Left renal pelvis (tissue), 4 donors: ENCODE measurements around the gene INSIG2. TPM values are rescaled to one million over a fixed set of nuclear protein-coding genes. Genes with fewer than 3 reads are reported as not detected.

Experiments
- DNase-seq, 4 donors: peaks; one replicate each; pipeline ENCODE4 v3.0.0-alpha.2; 2013; ENCODE audit warnings: low read depth in 4 of 4, low spot score in 3 of 4
- polyA plus RNA-seq, 4 donors: library from polyadenylated mRNA; unstranded; fragments of 120-200 nt; gene quantifications; one replicate each; pipeline ENCODE4 v1.2.1, GENCODE V29; 2013; ENCODE audit not compliant: insufficient read length in 4 of 4

INSIG2 gene
- polyA plus RNA-seq, 4 donors = 27.2 to 37.9 (median 35.8) TPM

DNA sequence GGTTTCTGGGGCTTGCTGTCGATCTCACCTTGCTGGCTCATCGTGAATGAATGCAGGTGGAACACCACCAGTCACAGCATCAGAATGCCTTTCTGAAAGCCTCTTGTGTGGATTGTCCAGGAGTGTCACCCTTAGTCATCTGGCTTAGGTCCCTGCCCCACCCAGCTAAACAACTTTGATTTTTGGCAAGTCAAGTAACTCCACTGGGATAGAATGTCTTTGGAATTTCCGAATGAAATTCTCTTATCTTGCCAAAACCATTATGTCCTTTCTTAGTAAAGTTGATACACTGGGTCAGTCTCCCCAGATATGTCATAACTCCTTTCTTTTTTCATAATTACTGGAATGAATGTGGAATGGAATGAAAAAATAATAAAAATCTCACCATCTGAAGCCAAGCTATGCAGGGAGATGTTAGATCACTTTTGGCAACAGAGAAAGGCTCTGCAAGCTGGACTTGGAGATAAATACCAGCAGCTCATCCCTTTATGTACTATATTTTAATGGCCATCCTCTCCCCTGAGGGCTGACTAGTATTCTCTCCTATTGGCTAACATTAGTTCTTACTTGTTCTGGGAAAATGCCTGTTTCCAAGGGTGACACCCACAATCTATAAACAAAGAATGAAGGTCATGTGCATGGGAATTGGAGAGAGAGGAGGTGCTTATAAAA is 35.4 kb downstream of the INSIG2 start:
- no peak for DNase-seq

DNA sequence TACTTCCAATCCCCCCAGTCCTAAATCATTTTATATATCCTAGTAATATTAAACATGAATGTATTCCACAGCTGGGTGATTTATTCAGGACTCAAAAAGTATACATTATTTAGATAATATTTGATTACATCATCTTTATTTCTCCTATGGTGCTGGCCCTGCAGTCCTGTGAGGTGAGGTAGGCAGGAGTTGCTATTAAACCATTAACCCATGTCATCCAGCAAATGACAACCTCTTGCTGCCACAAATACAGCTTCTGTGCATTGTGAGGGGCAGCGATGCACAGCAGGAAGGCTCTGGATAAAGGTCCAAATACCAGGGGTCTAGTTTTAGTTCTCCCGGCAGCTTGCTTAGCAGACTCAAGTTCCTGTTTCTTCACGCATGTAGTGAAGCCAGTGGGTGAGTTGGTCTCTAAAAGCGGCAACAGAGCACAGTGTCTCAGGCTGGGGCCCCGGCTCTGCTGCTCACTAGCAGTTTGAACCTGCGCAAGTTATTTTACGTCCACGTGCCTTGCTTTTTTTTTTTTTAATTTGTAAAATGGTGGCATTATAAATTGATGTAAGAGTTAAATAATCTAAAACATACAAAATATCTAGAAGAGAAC is 36.1 kb downstream of the INSIG2 start:
- DNase-seq = no peak

DNA sequence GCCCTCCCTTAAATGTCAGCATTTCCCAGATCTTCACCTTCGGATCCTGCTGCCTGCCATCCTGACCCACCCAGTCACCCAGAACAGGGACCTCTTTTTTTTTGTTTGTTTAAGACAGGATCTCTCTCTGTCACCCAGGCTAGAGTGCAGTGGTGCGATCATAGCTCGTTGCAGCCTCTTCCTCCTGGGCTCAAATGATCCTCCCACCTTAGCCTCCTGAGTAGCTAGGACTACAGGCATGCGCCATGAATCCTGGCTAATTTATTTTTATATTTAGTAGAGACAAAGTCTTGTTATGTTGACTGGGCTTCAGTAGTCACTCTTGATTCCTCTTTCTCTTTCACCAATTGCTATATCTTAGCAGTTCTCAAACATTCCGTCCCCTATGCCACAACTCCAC is 39.0 kb downstream of the INSIG2 start:
- no peak for DNase-seq

DNA sequence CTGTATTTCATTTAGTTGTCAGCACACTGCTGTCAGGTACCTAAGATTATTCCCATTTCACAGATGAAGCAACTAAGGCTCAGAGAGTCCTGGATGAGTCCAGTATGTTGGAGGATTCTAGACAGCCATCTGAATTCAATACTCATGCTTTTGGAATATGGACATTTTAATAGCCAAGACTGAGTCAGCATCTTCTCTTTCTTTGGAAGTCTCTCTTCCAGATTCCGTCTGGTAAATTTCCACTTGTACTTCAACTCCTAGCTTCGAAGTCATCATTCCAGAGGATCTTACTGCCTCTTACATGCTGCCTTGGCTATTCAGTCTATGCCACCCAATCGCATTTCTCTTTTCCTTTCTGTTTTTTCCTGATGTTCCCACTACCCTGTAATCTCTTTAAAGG is 40.6 kb downstream of the INSIG2 start:
- DNase-seq = no peak

DNA sequence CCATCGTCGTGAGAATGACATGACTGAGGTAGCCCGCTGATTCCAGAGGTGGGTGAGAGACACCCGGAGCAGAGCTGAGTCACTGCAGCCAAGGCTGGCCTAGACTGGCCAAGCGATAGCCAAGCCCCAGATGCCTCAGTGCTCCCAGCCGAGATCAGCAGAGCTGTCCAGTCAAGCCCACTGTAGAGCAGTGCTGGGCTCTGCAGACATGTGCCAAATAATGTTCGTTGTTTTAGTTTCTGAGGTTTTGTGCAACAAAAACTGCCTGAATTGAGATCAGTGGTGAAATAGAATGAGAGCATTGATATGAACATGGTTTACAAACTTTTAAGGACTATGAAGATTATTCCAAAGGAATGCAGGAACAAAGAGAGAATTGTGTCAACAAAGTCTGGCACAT is 42.1 kb downstream of the INSIG2 start:
- DNase-seq = no peak

DNA sequence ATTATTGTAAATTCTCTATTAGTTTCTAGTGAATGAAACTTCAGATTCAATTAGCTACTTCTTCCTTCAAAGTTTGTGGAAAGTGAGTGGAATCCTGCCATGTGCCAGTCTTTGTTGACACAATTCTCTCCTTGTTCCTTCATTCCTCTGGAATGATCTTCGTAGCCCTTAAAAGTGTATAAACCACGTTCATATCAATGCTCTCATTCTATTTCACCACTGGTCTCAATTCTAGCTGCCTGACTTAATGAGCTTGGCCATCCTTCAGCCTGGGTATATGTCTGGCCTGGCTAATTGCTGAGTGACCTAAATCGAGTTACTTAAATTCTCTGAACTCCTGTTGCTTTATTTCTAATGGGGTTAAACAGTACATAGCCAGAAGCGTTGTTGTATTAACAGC is 43.5 kb downstream of the INSIG2 start:
- no peak for DNase-seq

DNA sequence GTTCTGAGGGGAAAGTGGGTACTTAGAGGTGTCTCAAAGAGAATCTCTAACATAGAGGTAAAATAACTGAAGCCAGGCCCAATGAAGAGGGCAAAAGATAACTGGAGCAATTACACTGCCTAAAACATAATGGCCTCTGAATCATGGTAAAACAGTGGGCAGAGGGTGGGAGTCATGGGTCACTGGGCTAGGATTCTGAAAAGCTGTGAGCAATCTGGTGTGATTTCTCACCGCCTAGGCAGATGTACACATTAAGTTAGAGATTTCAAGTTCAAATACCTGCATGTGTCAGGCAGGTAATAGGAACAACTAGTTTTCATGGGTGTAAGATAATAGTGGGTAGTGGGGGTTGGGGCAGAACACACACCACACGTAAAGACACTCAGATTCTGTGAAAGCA is 45.6 kb downstream of the INSIG2 start:
- DNase-seq = no peak

DNA sequence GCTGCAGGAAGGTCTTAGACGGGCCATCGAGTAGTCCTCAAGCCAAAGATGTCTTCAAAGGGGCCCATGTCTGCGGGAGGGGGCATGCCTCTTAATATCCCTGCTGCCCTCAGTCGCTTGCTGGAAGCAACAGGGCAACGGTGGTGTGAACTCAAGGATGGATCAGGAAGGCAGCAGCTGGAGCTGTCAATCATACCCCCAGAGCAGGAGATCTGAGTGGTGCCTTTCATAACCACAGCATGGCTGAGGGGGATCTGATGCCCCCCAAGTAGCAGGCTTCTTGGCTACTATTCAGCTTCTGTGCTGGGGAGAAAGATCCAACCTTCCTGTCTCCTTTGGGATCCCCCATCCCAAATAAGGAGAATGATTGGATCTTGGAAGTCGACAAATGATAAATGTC is 46.4 kb downstream of the INSIG2 start:
- no peak for DNase-seq

DNA sequence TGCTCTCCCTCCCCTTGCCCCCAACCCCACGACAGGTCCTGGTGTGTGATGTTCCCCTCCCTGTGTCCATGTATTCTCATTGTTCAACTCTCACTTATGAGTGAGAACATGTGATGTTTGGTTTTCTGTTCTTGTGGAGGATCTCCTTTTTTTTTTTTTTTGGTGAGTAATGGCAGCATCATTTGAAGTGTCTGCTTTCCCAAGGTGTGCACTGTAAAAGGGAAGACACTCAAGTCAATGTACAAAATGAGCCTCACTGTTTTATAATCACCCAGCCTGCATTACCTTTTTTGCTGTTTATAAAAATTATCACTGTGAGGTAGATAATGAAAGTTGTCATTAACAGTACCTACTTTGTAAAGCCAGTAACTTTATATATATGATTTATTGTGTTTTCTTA is 56.9 kb downstream of the INSIG2 start:
- no peak for DNase-seq

DNA sequence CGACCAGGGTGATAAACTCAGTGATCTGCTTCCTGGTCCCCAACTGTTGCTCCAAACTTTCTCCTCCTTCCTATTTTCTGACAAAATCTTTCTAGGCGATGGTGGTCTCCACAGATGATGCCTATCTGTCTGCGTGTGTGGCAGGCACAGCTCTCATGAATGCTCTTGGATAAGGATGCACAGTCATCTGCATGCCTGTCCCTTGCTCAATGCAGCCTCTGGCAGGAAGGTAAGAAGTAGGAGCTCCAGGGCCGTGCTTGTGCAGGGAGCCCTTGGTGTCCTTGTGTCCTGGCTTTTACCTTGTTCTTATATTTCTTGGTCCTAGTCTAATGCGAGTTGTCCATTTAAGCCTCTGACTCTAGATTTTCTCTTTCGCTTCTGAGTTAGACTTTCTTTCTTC is 57.5 kb downstream of the INSIG2 start:
- DNase-seq = no peak

DNA sequence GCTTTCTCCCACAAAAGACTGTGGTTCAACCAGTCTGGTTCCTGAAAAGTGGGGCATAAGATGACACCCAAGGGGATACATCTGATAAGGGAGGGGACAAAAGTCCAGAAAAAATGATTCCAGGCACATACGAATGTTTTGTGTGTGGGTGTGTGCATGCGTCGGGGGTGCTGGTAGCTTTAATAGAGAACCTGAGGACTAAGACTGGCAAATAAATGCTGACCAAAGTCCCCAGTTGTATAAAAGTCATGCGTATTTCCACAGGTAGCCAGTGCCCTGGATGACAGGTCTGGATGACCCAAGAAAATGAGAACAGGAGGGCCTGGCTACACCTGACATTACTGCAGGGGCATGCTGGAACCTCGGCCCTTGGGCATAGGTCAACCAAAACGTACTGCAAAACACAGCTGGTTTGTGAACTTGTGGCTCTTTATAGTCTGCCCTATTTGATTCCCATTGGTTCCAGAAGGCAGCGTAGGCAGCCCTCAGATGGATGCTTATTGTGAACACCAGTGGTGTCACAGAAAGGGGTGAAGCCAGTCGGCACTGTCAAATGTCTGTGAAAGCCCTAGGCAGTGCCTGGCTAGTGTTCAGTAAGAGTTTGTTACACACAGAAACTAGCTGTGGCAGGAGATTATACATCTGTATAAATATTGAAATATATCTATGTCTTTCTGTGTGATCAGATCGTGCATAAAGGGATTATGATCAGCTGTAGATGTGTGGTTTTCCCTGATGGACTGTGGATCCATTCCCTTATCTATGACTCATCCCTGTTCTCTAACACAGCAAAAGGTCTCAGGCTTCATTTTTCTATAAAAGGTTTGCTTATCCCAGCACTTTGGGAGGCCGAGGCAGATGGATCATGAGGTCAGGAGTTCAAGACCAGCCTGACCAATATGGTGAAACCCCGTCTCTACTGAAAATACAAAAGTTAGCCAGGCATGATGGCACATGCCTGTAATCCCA is 58.3 kb downstream of the INSIG2 start:
- no peak for DNase-seq

DNA sequence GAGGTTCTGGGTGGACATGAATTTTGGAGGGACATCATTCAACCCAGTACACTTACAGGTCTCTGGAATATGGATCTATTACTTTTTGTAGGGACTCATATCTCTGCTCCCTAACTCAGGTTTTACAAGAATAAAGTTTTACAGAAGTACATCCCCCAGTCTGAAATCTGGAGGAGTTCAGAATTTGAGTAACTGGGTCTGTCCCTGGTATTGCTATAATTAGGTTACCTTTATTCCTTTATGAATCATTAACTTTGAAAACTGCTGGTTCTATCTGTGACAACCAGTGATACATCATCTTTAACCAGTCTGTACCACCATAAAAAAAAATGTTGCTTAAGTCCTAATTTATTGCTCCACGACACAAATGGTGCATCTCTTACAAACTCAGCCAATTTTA is 59.9 kb downstream of the INSIG2 start:
- no peak for DNase-seq

DNA sequence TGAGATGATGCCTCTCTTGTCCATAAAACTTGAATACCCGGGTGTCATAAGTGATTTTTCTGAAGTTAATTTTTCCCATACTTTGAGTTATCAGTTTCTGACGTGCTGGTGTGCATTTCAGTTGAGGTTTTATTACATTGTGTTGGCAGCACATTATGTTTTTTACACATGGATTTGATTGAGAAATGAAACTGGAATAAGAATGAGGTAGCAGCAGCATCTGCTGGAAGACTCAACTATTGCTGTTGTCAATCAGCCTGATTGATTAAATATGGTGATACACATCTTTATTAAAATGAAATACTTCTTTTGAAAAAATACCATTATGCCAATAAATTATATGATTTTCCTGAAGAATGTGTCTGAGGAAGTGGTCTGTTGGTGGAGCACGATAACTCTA is 60.5 kb downstream of the INSIG2 start:
- DNase-seq = no peak

DNA sequence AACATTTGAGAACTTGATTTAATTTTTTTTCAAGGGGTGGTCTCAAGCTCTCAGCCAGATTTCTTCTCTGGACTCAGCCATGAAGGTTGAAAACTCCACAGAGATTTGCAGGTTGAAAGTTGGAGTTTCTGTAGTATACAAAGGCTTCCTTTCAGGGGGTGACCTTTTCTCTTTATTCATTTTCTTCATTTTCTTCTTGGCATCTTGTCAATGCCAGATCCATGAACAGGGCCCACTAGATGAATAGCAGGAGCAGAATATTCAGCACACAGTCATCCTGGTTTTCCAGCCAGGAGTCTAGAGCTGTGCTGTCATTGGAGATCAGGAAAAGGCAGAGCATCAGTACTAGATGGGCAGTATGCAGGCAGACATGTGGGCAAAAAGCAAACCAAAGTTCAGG is 62.0 kb downstream of the INSIG2 start:
- DNase-seq = no peak

DNA sequence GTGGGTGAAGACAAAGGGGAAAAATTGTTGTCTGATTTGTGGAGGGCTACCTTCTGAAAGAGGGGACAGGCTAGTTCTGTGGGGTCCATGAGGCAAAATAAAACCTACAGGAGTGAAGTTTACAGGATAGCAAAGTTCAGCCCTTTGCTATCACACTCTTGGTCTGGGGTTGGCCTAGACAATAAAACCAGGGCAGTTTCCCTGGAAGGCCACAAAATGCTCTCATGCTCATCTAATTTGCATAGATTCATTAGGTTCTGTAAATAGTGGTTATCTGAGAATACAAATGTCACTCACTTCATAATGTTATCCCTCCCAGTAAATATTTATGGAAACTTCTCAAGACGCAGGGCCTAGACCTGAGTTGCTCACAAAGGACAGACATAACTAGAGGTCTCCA is 63.6 kb downstream of the INSIG2 start:
- DNase-seq = no peak

DNA sequence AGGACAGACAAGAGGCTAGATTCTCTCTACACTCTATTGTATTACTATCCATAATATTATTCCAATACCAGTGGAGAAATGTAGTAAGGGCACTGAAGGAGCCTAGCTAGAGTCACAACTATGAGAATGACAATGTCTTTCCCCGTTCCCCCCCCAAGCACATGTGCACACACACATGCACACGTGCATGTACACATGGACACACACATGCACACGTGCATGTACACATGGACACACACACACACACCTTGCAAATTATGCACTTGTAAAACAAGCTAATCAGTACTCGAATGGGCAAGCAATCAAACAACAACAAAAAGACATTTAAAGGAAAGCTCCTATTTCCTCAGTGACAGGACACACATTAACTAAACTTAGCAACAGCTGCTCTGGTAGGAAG is 65.2 kb downstream of the INSIG2 start:
- no peak for DNase-seq

DNA sequence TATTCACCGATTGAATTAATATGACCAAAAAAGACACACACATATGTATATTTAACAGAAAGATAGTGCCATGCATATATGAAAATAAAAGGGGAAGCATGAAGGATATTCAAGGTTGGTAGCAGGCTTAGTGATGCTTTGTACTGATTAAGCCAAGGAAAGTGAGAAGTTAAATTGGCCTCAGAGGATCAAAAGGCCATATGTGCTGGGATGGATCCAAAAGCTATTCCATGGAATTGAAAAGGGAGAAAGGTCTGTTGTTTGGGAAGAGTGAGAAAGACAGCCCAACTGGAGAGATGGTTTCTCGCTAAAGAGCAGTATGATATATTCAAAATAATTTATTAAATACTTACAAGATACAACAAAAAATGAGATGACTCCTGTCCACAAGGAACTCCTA is 65.9 kb downstream of the INSIG2 start:
- DNase-seq = no peak

Other genes with a start within 250 kb of the INSIG2 start
- 10 to 100 TPM; 37.1 to 58.1 (median 42.7) TPM for gene CCDC93, start 74.4 kb upstream of the INSIG2 start, polyA plus RNA-seq